Esophagus (tissue), 2 donors: ENCODE data around the gene RBBP7. TPM values are rescaled to one million over a fixed set of nuclear protein-coding genes. Genes with fewer than 3 reads are reported as not detected.
"Not testable (repeated sequence)": the region's sequence is repeated elsewhere in the genome, so short reads cannot be mapped to it uniquely, and the experiment has no call there.

ENCODE experiments used
- H3K27ac ChIP-seq, 2 donors: one replicate each; pipeline ENCODE4 v1.5.1; 2013; ENCODE audit warnings: low read depth in 2 of 2, mild to moderate bottlenecking in 2 of 2, inconsistent platforms in 1 of 2, low read length in 1 of 2, moderate library complexity in 1 of 2
- H3K27me3 ChIP-seq, 2 donors: one replicate each; pipeline ENCODE4 v1.6.1; 2013; ENCODE audit warnings: low read length in 2 of 2, control low read depth in 1 of 2, mild to moderate bottlenecking in 1 of 2; ENCODE audit not compliant: insufficient read depth in 2 of 2, control insufficient read depth in 1 of 2
- H3K36me3 ChIP-seq, 2 donors: one replicate each; pipeline ENCODE4 v1.6.1; 2013; ENCODE audit warnings: low read length in 1 of 2; ENCODE audit not compliant: control insufficient read depth in 2 of 2, insufficient read depth in 2 of 2
- H3K4me1 ChIP-seq, 2 donors: one replicate each; pipeline ENCODE4 v1.6.1; 2013; ENCODE audit warnings: low read length in 1 of 2; ENCODE audit not compliant: control insufficient read depth in 2 of 2, insufficient read depth in 2 of 2
- H3K4me3 ChIP-seq, 2 donors: one replicate each; pipeline ENCODE4 v1.5.1; 2013; ENCODE audit warnings: low read length in 2 of 2, mild to moderate bottlenecking in 2 of 2, low read depth in 1 of 2, moderate library complexity in 1 of 2
- H3K9me3 ChIP-seq, 2 donors: one replicate each; pipeline ENCODE4 v1.6.1; 2013; ENCODE audit warnings: mild to moderate bottlenecking in 2 of 2, low read depth in 1 of 2, low read length in 1 of 2, moderate library complexity in 1 of 2; ENCODE audit not compliant: control insufficient read depth in 2 of 2, insufficient read depth in 1 of 2
- WGBS, 2 donors: extraction: QIAGEN DNeasy Blood & Tissue Kit; methylation state at CpG; one replicate each; pipeline ENCODE4 v1.1.7; 2013; 5-methylcytosine and 5-hydroxymethylcytosine counted together
- polyA plus RNA-seq, 2 donors: library from polyadenylated mRNA; stranded (reverse); fragments of 200-250 nt; gene quantifications; one replicate each; pipeline ENCODE4 v1.2.3, GENCODE V29; 2013
- donor health status: healthy with polysubstance abuse.
- donor health status: Bipolar disorder and iron deficiency.

RBBP7 gene
- polyA plus RNA-seq, 2 donors: 72.0 to 87.0 TPM

- Histone ChIP-seq H3K36me3 (no peaks in the 10 kb centered on the region), H3K4me1 (peaks cover 0 to 2% of the 10 kb centered on the region in 2 donors), H3K4me3 (peak overlapping the region; percentile 60 to 73), H3K27me3 (no peaks in the 10 kb centered on the region), H3K27ac (no peak overlapping the region), H3K9me3 (no peaks in the 10 kb centered on the region)
- 3 to 30% methylated on average over 7 of the region's 7 CpGs for WGBS, 2 donors
Observed at GRCh38 chrX:16868920-16869319, 1.2 kb downstream of the RBBP7 start.

DNA sequence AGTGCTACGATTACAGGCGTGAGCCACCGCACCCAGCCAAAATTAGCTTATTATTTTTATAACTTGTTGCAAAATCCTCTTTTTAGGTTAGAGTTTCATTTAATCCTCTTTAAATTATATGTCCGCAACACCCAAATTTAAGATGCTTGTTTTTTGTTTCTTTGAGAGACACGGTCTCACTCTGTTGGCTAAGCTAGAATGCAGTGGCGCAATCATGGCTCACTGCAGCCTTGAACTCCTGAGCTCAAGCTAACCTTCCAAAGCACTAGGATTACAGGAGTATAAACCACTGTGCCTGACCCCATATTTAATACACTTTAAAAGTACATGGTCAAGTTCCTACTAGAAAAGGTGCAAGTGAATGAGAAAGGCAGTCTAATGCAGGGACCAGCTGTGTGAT is 2.2 kb downstream of the RBBP7 start:
- Histone ChIP-seq H3K9me3 (no peaks in the 10 kb centered on the region), H3K4me1 (peaks cover 0 to 2% of the 10 kb centered on the region in 2 donors), H3K36me3 (no peaks in the 10 kb centered on the region), H3K27ac (no peak overlapping the region), H3K4me3 (no peak overlapping the region), H3K27me3 (no peaks in the 10 kb centered on the region)
- 82 to 91% methylated on average over 6 of the region's 6 CpGs for WGBS, 2 donors

DNA sequence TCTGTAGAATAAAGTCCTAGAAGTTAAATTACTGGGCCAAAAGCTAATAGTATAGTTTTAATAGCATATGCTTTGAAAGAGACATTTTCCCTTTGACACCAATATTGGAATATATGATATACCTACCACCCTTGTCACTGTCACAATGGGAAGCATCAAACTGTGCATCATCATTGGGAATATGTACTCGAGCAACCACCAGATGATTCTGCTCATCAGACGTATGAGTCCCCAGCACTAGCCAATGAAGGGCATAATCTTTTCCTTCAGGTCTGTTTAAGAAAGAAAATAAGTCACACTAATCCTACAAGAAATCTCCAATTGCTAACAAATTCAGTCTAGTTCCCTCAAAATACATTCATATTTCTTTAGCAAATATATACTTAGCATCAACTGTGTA is 7.3 kb downstream of the RBBP7 start:
- H3K9me3 ChIP-seq: no peaks in the 10 kb centered on the region
- no peak overlapping the region for H3K4me3 ChIP-seq
- no peaks in the 10 kb centered on the region for H3K4me1 ChIP-seq
- H3K27ac ChIP-seq: no peak overlapping the region
- no peaks in the 10 kb centered on the region for H3K36me3 ChIP-seq
- WGBS, 2 donors: 82 to 83% methylated on average over 2 of the region's 2 CpGs
- no peaks in the 10 kb centered on the region for H3K27me3 ChIP-seq

- no peaks in the 10 kb centered on the region for H3K9me3 ChIP-seq
- peaks cover 0 to 2% of the 10 kb centered on the region in 2 donors for H3K27me3 ChIP-seq
Observed at GRCh38 chrX:16856744-16857143, 13.4 kb downstream of the RBBP7 start.

GRCh38 chrX:16856076-16856404 is 14.1 kb downstream of the RBBP7 start:
- H3K4me3 ChIP-seq, H3K36me3 ChIP-seq, H3K27ac ChIP-seq, H3K27me3 ChIP-seq, H3K9me3 ChIP-seq, H3K4me1 ChIP-seq: not testable (repeated sequence)
- WGBS, 2 donors: 73 to 88% methylated on average over 2 of the region's 2 CpGs

More at GRCh38 chrX:16856744-16857143, 13.4 kb downstream of the RBBP7 start:
- no peak overlapping the region for H3K27ac ChIP-seq
- peaks cover 0 to 3% of the 10 kb centered on the region in 2 donors for H3K36me3 ChIP-seq
- no peaks in the 10 kb centered on the region for H3K4me1 ChIP-seq
- no peak overlapping the region for H3K4me3 ChIP-seq

- H3K36me3 ChIP-seq: peaks cover 0 to 3% of the 10 kb centered on the region in 2 donors
- 91 to 95% methylated on average over 5 of the region's 5 CpGs for WGBS, 2 donors
- H3K27me3 ChIP-seq: peaks cover 0 to 2% of the 10 kb centered on the region in 2 donors
- H3K27ac ChIP-seq: no peak overlapping the region
- no peaks in the 10 kb centered on the region for H3K4me1 ChIP-seq
- no peak overlapping the region for H3K4me3 ChIP-seq
- H3K9me3 ChIP-seq: no peaks in the 10 kb centered on the region
Observed at GRCh38 chrX:16855363-16856075, 14.6 kb downstream of the RBBP7 start.

GRCh38 chrX:16853537-16853936 is 16.6 kb downstream of the RBBP7 start:
- H3K4me3 ChIP-seq: no peak overlapping the region
- no peaks in the 10 kb centered on the region for H3K4me1 ChIP-seq
- H3K9me3 ChIP-seq: no peaks in the 10 kb centered on the region
- WGBS, 2 donors: 87 to 88% methylated on average over 3 of the region's 3 CpGs
- H3K36me3 ChIP-seq: peaks cover 0 to 3% of the 10 kb centered on the region in 2 donors
- H3K27me3 ChIP-seq: peaks cover 0 to 2% of the 10 kb centered on the region in 2 donors
- no peak overlapping the region for H3K27ac ChIP-seq

DNA sequence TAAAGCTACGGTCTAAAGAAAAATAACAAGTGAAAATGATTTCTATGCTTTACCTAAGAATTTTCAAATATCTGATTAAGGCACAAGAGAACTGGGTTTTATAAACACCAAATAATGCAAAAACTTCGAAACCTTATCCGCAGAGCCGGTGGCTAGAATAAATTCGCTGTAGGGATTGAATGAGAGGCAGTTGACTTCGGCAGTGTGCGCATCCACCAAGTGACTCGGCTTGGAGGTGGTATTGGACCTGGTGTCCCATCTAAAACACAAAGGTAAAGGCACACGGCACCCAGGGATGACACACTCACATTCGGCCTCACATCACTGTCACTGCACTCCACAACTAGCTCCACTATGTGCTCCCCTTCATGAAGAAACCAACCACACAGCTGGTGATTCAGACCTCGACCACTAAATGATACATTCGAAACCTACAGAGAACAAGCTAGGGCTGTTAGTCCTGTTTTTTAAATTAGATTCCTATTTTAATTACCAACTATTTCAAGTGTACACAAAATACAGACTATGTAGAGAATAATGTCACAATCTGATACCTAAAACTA is 17.5 kb downstream of the RBBP7 start:
- Histone ChIP-seq H3K27ac (no peak overlapping the region), H3K27me3 (peaks cover 0 to 2% of the 10 kb centered on the region in 2 donors), H3K4me3 (no peak overlapping the region), H3K4me1 (no peaks in the 10 kb centered on the region), H3K36me3 (peaks cover 0 to 3% of the 10 kb centered on the region in 2 donors), H3K9me3 (no peaks in the 10 kb centered on the region)
- WGBS, 2 donors: 82 to 89% methylated on average over 12 of the region's 12 CpGs

- Histone ChIP-seq H3K27me3 (peaks cover 0 to 2% of the 10 kb centered on the region in 2 donors), H3K27ac (no peak overlapping the region), H3K9me3 (no peaks in the 10 kb centered on the region), H3K36me3 (peaks cover 0 to 3% of the 10 kb centered on the region in 2 donors), H3K4me1 (no peaks in the 10 kb centered on the region), H3K4me3 (no peak overlapping the region)
- WGBS, 2 donors: 93 to 95% methylated on average over 3 of the region's 3 CpGs
Observed at GRCh38 chrX:16851827-16852226, 18.3 kb downstream of the RBBP7 start.

- H3K27ac ChIP-seq: no peak overlapping the region
- H3K9me3 ChIP-seq: no peaks in the 10 kb centered on the region
- H3K36me3 ChIP-seq: peaks cover 0 to 3% of the 10 kb centered on the region in 2 donors
- peaks cover 0 to 2% of the 10 kb centered on the region in 2 donors for H3K27me3 ChIP-seq
- 67 to 88% methylated on average over 1 of the region's 1 CpG for WGBS, 2 donors
- H3K4me1 ChIP-seq: no peaks in the 10 kb centered on the region
- H3K4me3 ChIP-seq: no peak overlapping the region
Observed at GRCh38 chrX:16851421-16851820, 18.7 kb downstream of the RBBP7 start.
